Measurements from ENCODE around the gene ERN2.

ERN2 gene

GRCh38 chr16:23690771-23691482 lies 22.1 kb downstream of the ERN2 start:
- in situ Hi-C loops (cut with MboI; ENCODE audit: low sequenced_read_pairs) = no loop called here

GRCh38 chr16:23689442-23690187 lies 23.4 kb downstream of the ERN2 start:
- in situ Hi-C loops (cut with MboI; ENCODE audit: low sequenced_read_pairs) = no loop called here

- in situ Hi-C loops (cut with MboI; ENCODE audit: low sequenced_read_pairs) = no loop called here
Observed at GRCh38 chr16:23687034-23687808, 25.8 kb downstream of the ERN2 start.

- in situ Hi-C loops (cut with MboI; ENCODE audit: low sequenced_read_pairs) = no loop called here
Observed at GRCh38 chr16:23683487-23683886, 29.5 kb downstream of the ERN2 start.

GRCh38 chr16:23682181-23682580 lies 30.8 kb downstream of the ERN2 start:
- in situ Hi-C loops (cut with MboI; ENCODE audit: low sequenced_read_pairs) = no loop called here

GRCh38 chr16:23679986-23680336 lies 33.1 kb downstream of the ERN2 start:
- in situ Hi-C loops (cut with MboI; ENCODE audit: low sequenced_read_pairs) = no loop called here

- in situ Hi-C loops (cut with MboI; ENCODE audit: low sequenced_read_pairs) = no loop called here
Observed at GRCh38 chr16:23679274-23679985, 33.6 kb downstream of the ERN2 start.

GRCh38 chr16:23678430-23679273 lies 34.4 kb downstream of the ERN2 start, which contains the start of gene PLK1:
TSS of gene PLK1 (plus strand) at chr16:23678889. CDS start at chr16:23678933, 44 bp downstream.
- in situ Hi-C loops (cut with MboI; ENCODE audit: low sequenced_read_pairs) = no loop called here

GRCh38 chr16:23676924-23677480 lies 36.0 kb downstream of the ERN2 start:
- in situ Hi-C loops (cut with MboI; ENCODE audit: low sequenced_read_pairs) = no loop called here

GRCh38 chr16:23673971-23674614 lies 38.9 kb downstream of the ERN2 start:
- in situ Hi-C loops (cut with MboI; ENCODE audit: low sequenced_read_pairs) = no loop called here

GRCh38 chr16:23670137-23670776 lies 42.8 kb downstream of the ERN2 start:
- in situ Hi-C loops (cut with MboI; ENCODE audit: low sequenced_read_pairs) = no loop called here

- in situ Hi-C loops (cut with MboI; ENCODE audit: low sequenced_read_pairs) = no loop called here
Observed at GRCh38 chr16:23668873-23669272, 44.1 kb downstream of the ERN2 start.

- in situ Hi-C loops (cut with MboI; ENCODE audit: low sequenced_read_pairs) = no loop called here
Observed at GRCh38 chr16:23668225-23668624, 44.8 kb downstream of the ERN2 start.

- in situ Hi-C loops (cut with MboI; ENCODE audit: low sequenced_read_pairs) = no loop called here
Observed at GRCh38 chr16:23667355-23667659, 45.7 kb downstream of the ERN2 start.

GRCh38 chr16:23666571-23667354 lies 46.3 kb downstream of the ERN2 start:
- in situ Hi-C loops (cut with MboI; ENCODE audit: low sequenced_read_pairs) = no loop called here

- in situ Hi-C loops (cut with MboI; ENCODE audit: low sequenced_read_pairs) = no loop called here
Observed at GRCh38 chr16:23663918-23664317, 49.1 kb downstream of the ERN2 start.

- in situ Hi-C loops (cut with MboI; ENCODE audit: low sequenced_read_pairs) = no loop called here
Observed at GRCh38 chr16:23651943-23652468, 61.0 kb downstream of the ERN2 start.

Measured in HL-60/S4 (cell line).